SHP77 treated with DMSO at 0.1 percent for 48 hours (cell line): ENCODE results near the gene LRBA.
"Not testable (repeated sequence)": the region's sequence is repeated elsewhere in the genome, so short reads cannot be mapped to it uniquely, and the experiment has no call there.

ENCODE experiments used
- DNase-seq: peaks from one replicate; lab custom pipeline; 2025; lab: John Stamatoyannopoulos, UW

The LRBA gene

DNA sequence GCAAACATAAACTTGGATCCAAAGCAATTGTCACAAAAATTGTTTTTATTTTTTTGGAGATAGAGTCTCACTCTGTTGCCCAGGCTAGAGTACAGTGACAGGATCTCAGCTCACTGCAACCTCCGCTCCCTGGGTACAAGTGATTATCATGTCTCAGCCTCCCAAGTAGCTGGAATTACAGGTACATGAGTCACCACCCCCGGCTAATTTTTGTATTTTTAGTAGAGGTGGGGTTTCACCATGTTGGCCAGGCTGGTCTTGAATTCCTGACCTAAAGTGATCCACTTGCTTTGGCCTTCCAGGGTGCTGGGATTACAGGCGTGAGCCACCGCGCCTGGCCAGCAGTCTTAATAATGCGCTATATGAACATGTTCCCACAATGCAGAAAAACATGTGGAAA lies 272.2 kb downstream of the LRBA start:
- not testable (repeated sequence) for DNase-seq

GRCh38 chr4:150739591-150739990 lies 275.5 kb downstream of the LRBA start:
- no peak for DNase-seq

- DNase-seq, result no peak
These were observed 289.0 kb downstream of the LRBA start for GRCh38 chr4:150725957-150726523.

GRCh38 chr4:150723727-150724411 lies 291.2 kb downstream of the LRBA start:
- DNase-seq, result no peak

- DNase-seq, result no peak
These were observed 292.1 kb downstream of the LRBA start for GRCh38 chr4:150722908-150723362.

DNA sequence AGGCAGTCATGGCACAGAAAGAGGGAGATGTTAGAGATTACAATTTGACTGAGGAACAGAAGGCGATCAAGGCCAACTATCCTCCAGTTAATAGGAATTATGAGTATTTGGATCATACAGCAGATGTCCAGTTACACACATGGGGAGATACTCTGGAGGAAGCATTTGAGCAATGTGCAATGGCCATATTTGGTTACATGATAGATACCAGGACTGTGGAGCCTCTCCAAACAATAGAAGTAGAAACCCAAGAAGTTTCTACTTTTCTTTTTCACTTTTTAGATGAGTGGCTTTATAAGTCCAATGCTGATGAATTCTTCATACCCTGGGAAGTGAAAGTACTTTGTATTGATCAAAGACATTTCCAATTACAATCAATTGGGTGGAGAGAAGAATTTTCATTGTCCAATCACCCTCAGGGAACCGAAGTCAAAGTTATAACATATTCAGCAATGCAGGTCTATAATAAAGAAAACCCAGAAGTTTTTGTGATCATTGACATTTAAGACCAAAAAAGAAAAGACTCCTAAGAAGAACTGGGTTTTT lies 294.0 kb downstream of the LRBA start:
- no peak for DNase-seq

DNA sequence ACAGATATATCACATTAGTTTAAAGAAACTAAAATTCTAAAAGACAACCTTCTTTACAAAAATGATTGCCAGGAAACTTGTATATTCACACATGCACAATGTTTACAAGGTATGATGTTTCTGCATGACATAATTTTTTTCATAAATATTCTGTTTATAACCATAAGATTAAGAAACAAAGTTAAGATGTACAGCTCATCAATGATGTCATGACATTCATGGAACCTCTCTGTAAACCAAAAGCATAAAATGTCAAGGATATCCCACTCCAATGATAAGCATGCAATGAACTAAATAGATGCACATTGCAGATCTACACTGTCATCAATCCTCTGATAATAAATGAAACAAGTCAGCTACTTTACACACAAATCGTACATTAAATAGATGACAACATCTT lies 297.1 kb downstream of the LRBA start:
- no peak for DNase-seq

DNA sequence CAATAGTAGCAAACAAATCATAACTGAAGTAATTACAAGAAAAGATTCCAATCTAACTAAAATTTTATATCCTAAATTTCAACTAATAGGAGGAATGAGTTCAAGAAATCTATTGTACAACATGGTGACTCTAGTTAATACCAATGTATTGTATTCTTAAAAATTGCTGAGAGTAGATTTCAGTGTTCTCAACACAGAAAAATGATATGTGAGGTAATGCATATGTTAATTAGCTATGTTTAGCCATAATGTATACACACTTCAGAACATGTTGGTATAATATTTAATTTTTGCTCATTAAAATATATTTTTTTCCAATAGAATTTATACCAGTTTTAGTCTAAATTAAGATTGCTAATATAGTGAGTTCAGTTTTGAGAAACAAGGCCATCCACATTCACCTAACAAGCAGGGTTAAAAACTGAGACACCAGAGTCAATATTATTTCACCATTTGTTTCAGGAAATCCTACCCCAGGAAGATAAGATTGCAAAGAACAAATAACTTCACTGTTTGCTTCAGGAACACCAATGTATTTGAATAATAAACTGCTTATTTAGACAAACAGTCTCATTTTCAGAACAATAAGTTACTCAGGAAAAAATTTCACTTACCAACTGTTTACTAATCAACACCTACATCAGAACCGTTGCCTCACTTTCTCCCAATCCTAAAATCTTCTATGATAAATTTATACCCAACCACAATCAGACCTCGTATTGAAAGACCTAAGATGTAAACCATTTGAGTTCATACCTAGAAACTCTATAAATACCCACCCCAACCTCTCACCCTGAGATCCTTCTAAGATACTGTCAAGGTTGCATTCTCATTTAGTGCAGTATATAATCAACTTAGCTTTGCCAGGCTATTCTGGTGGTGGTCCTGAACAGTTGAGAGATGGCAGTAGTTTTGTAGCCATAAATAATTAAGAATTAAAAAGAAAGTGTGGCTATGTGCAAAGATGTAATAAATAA lies 300.3 kb downstream of the LRBA start:
- no peak for DNase-seq

GRCh38 chr4:150713251-150713650 lies 301.8 kb downstream of the LRBA start:
- no peak for DNase-seq

DNA sequence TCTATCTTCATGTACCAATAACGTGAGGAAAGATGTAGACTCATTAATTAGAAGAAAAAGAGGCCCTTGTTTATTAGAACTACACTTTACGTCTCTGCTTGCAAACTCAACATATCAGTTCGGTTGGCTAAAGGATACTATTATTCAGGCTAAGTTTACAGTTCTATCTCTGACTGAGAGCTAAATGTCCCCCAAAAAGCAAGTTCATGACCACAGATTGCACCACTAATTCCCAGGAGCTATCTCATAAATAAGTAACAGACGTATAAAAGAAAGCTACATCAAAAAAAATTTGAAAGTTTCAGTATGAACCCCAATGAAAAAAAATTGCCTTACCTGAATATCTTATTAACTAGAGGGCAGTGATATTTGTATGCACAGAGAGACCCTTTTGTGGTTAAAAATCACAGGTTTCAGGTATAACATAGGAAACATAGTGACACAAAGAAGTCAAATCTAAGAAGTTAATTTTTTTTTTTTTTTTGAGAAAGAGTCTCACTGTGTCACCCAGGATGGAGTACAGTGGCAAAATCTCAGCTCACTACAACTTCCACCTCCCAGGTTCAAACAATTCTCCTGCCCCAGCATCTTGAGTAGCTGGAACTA lies 304.2 kb downstream of the LRBA start:
- DNase-seq, result no peak

DNA sequence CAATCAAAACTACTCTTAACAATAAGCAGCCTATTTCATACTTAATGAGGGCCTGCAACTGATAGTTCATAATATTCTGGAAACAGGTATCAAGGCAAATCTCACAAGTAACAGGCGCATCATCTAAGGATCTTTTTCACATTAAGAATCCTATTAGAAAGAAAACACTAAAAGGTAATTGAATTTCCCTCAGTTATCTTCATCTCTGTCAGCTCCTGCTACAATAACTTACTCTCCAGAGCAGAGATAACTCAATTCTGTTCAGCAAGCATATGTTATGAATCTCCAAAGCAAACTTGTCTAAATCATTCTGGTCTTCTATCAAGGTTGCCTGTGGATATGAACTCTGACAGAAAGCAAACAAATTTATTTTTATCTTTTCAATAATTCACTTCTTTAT lies 307.1 kb downstream of the LRBA start:
- no peak for DNase-seq

DNA sequence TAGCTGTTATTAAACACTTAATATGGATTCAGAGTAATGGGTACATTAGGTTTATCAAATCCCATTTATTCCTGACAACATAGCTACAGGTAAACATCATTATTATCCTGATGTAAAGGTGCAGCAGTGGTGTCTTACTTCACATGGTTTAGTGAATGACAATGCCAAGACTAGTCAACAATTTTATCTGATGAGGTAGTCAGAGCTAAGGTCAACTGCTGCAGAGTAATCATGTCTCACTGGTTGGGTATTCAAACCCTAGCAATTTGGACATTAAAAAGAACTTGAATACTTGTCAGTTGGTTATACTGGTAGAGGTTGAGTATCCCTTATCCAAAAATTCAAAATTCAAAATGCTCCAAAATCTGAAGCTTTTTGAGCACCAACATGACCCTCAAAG lies 315.5 kb downstream of the LRBA start:
- DNase-seq, result no peak

GRCh38 chr4:150695162-150695561 lies 319.9 kb downstream of the LRBA start:
- DNase-seq, result no peak

DNA sequence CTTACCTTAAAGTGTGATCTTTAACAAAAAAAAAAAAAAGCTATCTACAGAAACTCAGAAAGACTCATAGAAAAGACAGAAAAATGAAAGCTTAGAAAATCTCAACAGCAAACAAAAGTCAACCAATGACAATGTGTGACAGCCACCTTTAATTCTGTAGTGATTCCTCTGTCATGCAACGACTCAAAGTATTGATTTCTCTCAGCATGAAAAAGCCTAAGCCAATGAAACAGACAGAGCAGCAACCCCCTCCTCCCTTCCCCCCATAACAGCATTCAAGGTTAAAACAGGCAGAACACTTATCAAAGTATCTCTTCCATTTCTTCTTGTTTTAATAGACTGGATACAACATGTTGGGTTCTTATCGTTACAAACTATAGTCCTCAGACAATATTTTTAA lies 320.6 kb downstream of the LRBA start:
- DNase-seq, result no peak

- DNase-seq, result no peak
These were observed 331.2 kb downstream of the LRBA start for GRCh38 chr4:150683775-150684350.

DNA sequence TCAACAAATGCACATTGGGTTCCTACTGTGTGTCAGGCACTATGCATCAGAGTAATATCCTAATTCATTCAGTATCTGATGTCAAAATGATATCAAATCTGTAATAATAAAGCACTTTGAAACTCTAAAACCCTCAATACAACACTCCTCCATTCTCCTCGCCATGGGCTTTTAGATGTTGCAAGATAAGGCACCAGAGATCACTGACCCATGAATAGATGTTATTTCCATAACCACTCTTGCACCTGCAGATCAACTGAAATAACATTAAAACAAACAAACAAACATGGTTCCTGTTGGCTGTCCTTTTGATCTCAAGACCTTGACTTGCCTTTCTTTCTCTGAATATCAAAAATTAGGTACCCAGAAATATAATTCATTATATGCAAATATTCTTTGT lies 333.0 kb downstream of the LRBA start:
- DNase-seq, result no peak

- no peak for DNase-seq
These were observed 334.0 kb downstream of the LRBA start for GRCh38 chr4:150681063-150681462.

- no peak for DNase-seq
These were observed 334.4 kb downstream of the LRBA start for GRCh38 chr4:150680651-150681050.

- no peak for DNase-seq
These were observed 335.2 kb downstream of the LRBA start for GRCh38 chr4:150679765-150680343.

DNA sequence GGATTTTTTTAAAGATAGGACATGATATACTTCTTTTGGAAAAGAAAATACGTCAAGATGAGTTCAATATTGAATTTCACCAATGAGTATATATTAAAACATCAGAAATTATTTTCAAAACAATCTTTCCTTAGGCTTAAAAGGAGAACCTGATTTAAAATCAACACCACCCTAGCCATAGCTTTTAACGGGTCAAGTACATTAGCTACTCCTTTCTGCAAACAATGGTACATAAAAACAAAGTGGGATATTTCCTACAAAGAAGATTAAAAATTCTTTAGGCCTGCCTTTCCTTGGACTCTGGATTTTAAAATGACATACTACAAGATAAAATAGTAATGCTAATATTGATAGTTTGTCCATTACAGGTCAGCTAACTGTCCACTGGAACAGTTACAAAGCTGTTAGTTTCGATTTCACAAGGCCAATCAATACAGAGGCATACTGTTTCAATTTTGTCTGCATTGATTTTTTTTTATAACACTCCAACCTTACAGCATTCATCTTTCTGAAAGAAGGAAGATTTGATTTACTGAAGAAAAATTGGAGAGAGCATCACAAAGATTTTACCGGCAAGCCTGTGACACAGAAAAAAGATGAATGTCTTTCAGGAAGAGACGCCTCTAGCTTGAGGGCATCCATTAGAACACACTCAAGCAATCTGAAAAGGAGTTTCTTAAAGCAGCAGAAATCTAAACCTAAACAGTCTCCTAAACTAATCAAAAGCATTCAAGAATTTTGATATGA lies 335.9 kb downstream of the LRBA start:
- DNase-seq, result no peak

DNA sequence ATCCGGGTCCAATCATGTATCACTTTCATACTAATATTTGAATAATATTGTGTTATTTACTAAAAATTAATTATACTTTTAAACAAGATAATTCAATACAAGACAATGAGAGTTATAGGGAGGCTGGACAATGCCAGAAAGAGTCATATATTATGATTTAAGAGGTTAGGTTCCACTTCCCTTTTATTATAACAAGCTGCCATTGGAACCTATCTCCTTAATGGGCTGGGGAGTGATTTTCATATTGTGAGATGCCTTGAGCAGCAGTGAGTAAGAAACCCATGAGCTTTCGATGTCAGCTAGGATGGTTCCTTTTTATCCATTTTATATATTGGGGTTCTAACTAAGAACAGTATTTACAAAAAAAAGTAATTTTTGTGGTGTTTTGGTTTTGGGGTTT lies 341.3 kb downstream of the LRBA start:
- no peak for DNase-seq
